Parathyroid adenoma (tissue), 2 donors: ENCODE measurements around the gene ITPR3.

Experiments
- H2AFZ ChIP-seq: fragments of 300-600 bp; sonication (generic); one replicate; pipeline ENCODE4 v1.7.0; 2017; ENCODE audit warnings: antibody characterized with exemption, mild to moderate bottlenecking
- H3K27ac ChIP-seq: fragments of 300-600 bp; sonication (generic); one replicate; pipeline ENCODE4 v1.7.0; 2017
- H3K27me3 ChIP-seq: fragments of 300-600 bp; sonication (generic); one replicate; pipeline ENCODE4 v1.7.0; 2017; ENCODE audit warnings: low read length; ENCODE audit not compliant: control insufficient read depth, insufficient read depth
- H3K36me3 ChIP-seq: fragments of 300-600 bp; sonication (generic); one replicate; pipeline ENCODE4 v1.7.0; 2017; ENCODE audit warnings: low read length; ENCODE audit not compliant: control insufficient read depth, insufficient read depth
- H3K4me1 ChIP-seq: fragments of 300-600 bp; sonication (generic); one replicate; pipeline ENCODE4 v1.7.0; 2017; ENCODE audit warnings: control low read depth
- H3K4me2 ChIP-seq: fragments of 300-600 bp; sonication (generic); one replicate; pipeline ENCODE4 v1.7.0; 2017; ENCODE audit warnings: low read length
- H3K4me3 ChIP-seq: fragments of 300-600 bp; sonication (generic); one replicate; pipeline ENCODE4 v1.7.0; 2017; ENCODE audit warnings: low read depth, low read length
- H3K79me2 ChIP-seq: fragments of 300-600 bp; sonication (generic); one replicate; pipeline ENCODE4 v1.7.0; 2017; ENCODE audit warnings: control low read depth
- H3K9ac ChIP-seq: fragments of 300-600 bp; sonication (generic); one replicate; pipeline ENCODE4 v1.7.0; 2017; ENCODE audit warnings: mild to moderate bottlenecking
- H3K9me3 ChIP-seq: fragments of 300-600 bp; sonication (generic); one replicate; pipeline ENCODE4 v1.7.0; 2017; ENCODE audit warnings: low read length; ENCODE audit not compliant: control insufficient read depth
- TF ChIP-seq, protein P1 (sequence below): fragments of 300-600 bp; sonication (generic); IDR thresholded peaks from one replicate; pipeline ENCODE4 v1.7.0; 2017; ENCODE audit warnings: antibody characterized with exemption, mild to moderate bottlenecking
- donor health status: primary hyperparathyroidism.

The ITPR3 gene

DNA sequence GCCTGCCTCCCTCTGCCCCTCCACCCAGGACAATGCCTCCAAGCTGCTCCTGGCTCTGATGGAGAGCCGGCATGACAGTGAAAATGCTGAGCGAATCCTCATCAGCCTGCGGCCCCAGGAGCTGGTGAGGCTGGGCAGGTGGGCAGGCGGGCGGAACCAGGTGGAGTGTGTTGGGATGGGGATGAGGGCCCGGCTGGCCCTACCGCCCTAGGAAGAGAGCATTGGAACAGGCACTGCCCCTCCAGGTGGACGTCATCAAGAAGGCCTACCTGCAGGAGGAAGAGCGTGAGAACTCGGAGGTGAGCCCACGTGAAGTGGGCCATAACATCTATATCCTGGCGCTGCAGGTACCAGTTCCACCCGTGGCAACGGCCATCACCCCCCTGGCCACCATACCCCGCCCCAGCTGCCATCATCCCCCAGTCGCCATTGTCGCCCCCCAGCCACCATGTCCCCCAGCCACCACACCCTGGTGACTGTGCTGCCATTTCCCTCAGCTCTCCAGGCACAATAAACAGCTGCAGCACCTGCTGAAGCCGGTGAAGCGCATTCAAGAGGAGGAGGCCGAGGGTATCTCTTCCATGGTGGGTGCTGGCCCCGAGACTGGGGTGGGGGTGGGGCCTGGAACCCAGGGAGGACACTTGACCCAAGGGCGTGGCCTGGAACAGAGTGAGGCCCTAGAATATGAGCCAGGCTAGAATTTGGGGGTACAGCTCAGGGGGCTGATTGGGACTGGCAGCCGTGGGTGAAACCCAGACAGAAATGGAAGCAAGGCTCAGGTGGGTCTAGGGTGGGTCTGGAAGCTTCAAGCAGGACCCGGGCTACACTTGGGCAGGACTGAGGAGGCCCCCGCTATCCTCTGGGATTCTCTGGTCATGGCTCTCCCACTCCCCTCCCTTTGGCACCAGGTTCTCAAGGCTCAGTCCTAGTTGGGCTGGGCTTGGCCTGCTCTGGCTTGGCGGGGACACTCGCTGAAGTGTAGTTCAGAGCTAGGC, 66.2 kb downstream of the ITPR3 start:
- TF ChIP-seq, protein P1, sequence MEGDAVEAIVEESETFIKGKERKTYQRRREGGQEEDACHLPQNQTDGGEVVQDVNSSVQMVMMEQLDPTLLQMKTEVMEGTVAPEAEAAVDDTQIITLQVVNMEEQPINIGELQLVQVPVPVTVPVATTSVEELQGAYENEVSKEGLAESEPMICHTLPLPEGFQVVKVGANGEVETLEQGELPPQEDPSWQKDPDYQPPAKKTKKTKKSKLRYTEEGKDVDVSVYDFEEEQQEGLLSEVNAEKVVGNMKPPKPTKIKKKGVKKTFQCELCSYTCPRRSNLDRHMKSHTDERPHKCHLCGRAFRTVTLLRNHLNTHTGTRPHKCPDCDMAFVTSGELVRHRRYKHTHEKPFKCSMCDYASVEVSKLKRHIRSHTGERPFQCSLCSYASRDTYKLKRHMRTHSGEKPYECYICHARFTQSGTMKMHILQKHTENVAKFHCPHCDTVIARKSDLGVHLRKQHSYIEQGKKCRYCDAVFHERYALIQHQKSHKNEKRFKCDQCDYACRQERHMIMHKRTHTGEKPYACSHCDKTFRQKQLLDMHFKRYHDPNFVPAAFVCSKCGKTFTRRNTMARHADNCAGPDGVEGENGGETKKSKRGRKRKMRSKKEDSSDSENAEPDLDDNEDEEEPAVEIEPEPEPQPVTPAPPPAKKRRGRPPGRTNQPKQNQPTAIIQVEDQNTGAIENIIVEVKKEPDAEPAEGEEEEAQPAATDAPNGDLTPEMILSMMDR: no peak
- Histone ChIP-seq H3K9ac (no peak overlapping the region), H3K79me2 (no peaks in the 10 kb centered on the region), H2AFZ (no peak overlapping the region), H3K4me3 (no peak overlapping the region), H3K4me2 (no peak overlapping the region), H3K4me1 (no peaks in the 10 kb centered on the region), H3K9me3 (no peaks in the 10 kb centered on the region), H3K36me3 (no peaks in the 10 kb centered on the region), H3K27ac (no peak overlapping the region), H3K27me3 (no peaks in the 10 kb centered on the region)

DNA sequence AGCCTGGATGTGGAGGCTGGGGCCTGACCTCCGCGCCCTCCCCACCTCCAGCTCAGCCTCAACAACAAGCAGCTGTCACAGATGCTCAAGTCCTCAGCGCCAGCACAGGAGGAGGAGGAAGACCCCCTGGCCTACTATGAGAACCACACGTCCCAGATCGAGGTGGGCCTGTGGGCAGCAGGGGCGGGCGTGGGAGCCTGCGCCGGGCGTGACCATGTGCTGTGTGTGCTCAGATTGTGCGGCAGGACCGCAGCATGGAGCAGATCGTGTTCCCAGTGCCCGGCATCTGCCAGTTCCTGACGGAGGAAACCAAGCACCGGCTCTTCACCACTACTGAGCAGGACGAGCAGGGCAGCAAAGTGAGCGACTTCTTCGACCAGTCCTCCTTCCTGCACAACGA, 66.9 kb downstream of the ITPR3 start:
- Histone ChIP-seq H3K27me3 (no peaks in the 10 kb centered on the region), H3K36me3 (no peaks in the 10 kb centered on the region), H3K9ac (no peak overlapping the region), H3K4me1 (no peaks in the 10 kb centered on the region), H3K9me3 (no peaks in the 10 kb centered on the region), H3K4me2 (no peak overlapping the region), H3K79me2 (no peaks in the 10 kb centered on the region), H2AFZ (no peak overlapping the region), H3K27ac (no peak overlapping the region), H3K4me3 (no peak overlapping the region)
- TF ChIP-seq, protein P1: no peak

DNA sequence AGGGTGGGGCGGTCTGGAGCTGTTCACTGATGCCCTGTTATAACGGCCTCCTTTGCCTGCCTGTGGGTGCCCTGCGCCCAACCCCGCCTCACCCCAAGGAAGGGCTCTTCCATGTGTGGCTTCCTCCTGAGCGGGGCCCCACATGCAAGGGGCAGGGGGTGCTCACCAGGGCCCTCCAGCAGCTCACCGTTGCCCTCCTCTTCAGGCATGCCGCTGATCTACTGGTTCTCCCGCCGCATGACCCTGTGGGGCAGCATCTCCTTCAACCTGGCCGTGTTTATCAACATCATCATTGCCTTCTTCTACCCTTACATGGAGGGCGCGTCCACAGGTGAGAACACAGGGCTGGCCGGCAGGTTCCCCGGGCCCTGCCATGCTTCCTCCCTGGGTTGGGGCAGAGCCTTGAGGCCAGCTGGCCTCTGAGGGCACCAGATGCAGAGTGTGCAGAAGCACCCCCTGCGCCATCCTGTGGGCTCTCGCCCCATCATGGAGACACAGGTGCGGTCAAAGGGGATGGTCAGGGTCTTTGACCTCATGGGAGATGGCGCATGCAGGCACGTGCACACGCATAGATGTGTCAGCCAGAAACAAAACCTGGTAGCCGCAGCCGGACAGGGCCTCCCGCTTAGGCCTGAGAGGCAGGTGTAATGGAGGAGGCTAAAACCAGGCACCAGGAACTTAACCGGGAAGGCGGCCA, 67.5 kb downstream of the ITPR3 start:
- no peaks in the 10 kb centered on the region for H3K9me3 ChIP-seq
- H3K4me3 ChIP-seq: no peak overlapping the region
- no peak overlapping the region for H3K4me2 ChIP-seq
- TF ChIP-seq, protein P1: no peak
- no peaks in the 10 kb centered on the region for H3K36me3 ChIP-seq
- no peaks in the 10 kb centered on the region for H3K27me3 ChIP-seq
- no peaks in the 10 kb centered on the region for H3K4me1 ChIP-seq
- H2AFZ ChIP-seq: no peak overlapping the region
- H3K79me2 ChIP-seq: no peaks in the 10 kb centered on the region
- no peak overlapping the region for H3K27ac ChIP-seq
- H3K9ac ChIP-seq: no peak overlapping the region

DNA sequence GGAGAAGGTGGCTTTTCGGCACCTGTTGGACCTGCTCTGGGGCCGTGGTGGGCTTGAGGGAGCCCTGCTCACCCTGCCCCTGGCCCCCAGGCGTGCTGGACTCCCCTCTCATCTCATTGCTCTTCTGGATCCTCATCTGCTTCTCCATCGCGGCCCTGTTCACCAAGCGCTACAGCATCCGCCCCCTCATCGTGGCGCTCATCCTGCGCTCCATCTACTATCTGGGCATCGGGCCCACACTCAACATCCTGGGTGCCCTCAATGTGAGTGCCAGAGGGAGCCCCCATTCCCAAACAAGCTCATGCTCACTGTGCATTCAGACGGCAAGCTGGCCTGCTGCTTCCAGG, 68.0 kb downstream of the ITPR3 start:
- H3K4me1 ChIP-seq: no peaks in the 10 kb centered on the region
- no peak overlapping the region for H3K27ac ChIP-seq
- no peak overlapping the region for H3K4me2 ChIP-seq
- TF ChIP-seq, protein P1: no peak
- H3K9ac ChIP-seq: no peak overlapping the region
- no peak overlapping the region for H2AFZ ChIP-seq
- H3K27me3 ChIP-seq: no peaks in the 10 kb centered on the region
- H3K9me3 ChIP-seq: no peaks in the 10 kb centered on the region
- H3K4me3 ChIP-seq: no peak overlapping the region
- no peaks in the 10 kb centered on the region for H3K36me3 ChIP-seq
- H3K79me2 ChIP-seq: no peaks in the 10 kb centered on the region
